ENCODE data around the gene CTSL. TPM values are rescaled to one million over a fixed set of nuclear protein-coding genes. Genes with fewer than 3 reads are reported as not detected.

The CTSL gene
- total RNA-seq, 2 donors from 2014 or later, result 94.5 to 274 TPM

GRCh38 chr9:87771316-87772006 lies 45.5 kb downstream of the CTSL start:
- no peak for TF ChIP-seq CTCF (IDR thresholded peaks at IDR 0.05)
- DNase-seq (ENCODE audit: low spot score) (no peak), ATAC-seq (ENCODE audit: insufficient number of reproducible peaks, low FRiP score, low read depth) (no peak)

GRCh38 chr9:87776481-87777379 lies 50.8 kb downstream of the CTSL start:
- no peak overlapping the region for H3K4me3 ChIP-seq
- no peaks in the 10 kb centered on the region for H3K9me3 ChIP-seq
- DNase-seq (ENCODE audit: low spot score), result no peak
- no peak for ATAC-seq (ENCODE audit: insufficient number of reproducible peaks, low FRiP score, low read depth)
- H3K36me3 ChIP-seq, result no peaks in the 10 kb centered on the region
- H3K27me3 ChIP-seq (replicated peaks; ENCODE audit: insufficient read depth), result no peaks in the 10 kb centered on the region
- no peak for TF ChIP-seq CTCF (IDR thresholded peaks at IDR 0.05)
- no peak overlapping the region for H3K27ac ChIP-seq
- no peaks in the 10 kb centered on the region for H3K4me1 ChIP-seq (ENCODE audit: control insufficient read depth in 1 of 2, low read depth in 2 of 2)

More at GRCh38 chr9:87771316-87772006, 45.5 kb downstream of the CTSL start:
- no peak overlapping the region for H3K27ac ChIP-seq
- H3K27me3 ChIP-seq (replicated peaks; ENCODE audit: insufficient read depth), result no peaks in the 10 kb centered on the region
- no peaks in the 10 kb centered on the region for H3K9me3 ChIP-seq
- no peaks in the 10 kb centered on the region for H3K4me1 ChIP-seq (ENCODE audit: control insufficient read depth in 1 of 2, low read depth in 2 of 2)
- H3K4me3 ChIP-seq, result no peak overlapping the region
- no peaks in the 10 kb centered on the region for H3K36me3 ChIP-seq

GRCh38 chr9:87778996-87779395 lies 53.1 kb downstream of the CTSL start:
- Histone ChIP-seq H3K9me3 (no peaks in the 10 kb centered on the region), H3K4me1 (ENCODE audit: control insufficient read depth in 1 of 2, low read depth in 2 of 2) (no peaks in the 10 kb centered on the region), H3K27ac (no peak overlapping the region), H3K4me3 (no peak overlapping the region), H3K27me3 (replicated peaks; ENCODE audit: insufficient read depth) (no peaks in the 10 kb centered on the region), H3K36me3 (no peaks in the 10 kb centered on the region)
- DNase-seq (ENCODE audit: low spot score), result no peak
- ATAC-seq (ENCODE audit: insufficient number of reproducible peaks, low FRiP score, low read depth), result no peak
- no peak for TF ChIP-seq CTCF (IDR thresholded peaks at IDR 0.05)

Other genes starting within 250 kb of the CTSL start
- 10 to 100 TPM; 39.1 to 40.6 TPM for gene DAPK1, start 228.3 kb upstream of the CTSL start, total RNA-seq
- not detected for gene SPATA31E1, start 156.8 kb downstream of the CTSL start, total RNA-seq
- gene SPATA31C1, start 191.8 kb downstream of the CTSL start, total RNA-seq, result not detected
- gene CDK20, start 248.4 kb downstream of the CTSL start, total RNA-seq, result 10 to 100 TPM in 1 of 2 donors, 1 to 10 TPM in 1; 4.1 to 10.5 TPM

All from thoracic aorta (tissue), 2 donors.